Vagina (tissue), 2 donors: ENCODE data around the gene MFAP2.

Experiments used
- POLR2A ChIP-seq, 2 donors: fragments of 450-650 bp; IDR thresholded peaks; one replicate each; pipeline ENCODE4 v1.6.1; 2017; ENCODE audit warnings: antibody characterized with exemption in 2 of 2, mild to moderate bottlenecking in 2 of 2, moderate library complexity in 2 of 2
- POLR2AphosphoS5 ChIP-seq, 2 donors: sonication (generic); formaldehyde crosslinking; IDR thresholded peaks; one replicate each; pipeline ENCODE4 v1.9.0; 2017; ENCODE audit warnings: antibody characterized with exemption in 2 of 2, mild to moderate bottlenecking in 2 of 2, low read depth in 1 of 2; ENCODE audit not compliant: insufficient read depth in 1 of 2
- TF ChIP-seq, protein P1 (sequence below), 3 experiments: fragments of 450-650 bp in 2 of 3; fragments of 200-600 bp in 1 of 3; sonication (generic) in 1 of 3; IDR thresholded peaks; one replicate each; pipeline ENCODE4 v1.5.1; 2017 to 2019; ENCODE audit warnings: antibody characterized with exemption in 3 of 3, mild to moderate bottlenecking in 2 of 3, moderate library complexity in 2 of 3

- TF ChIP-seq POLR2AphosphoS5 (IDR thresholded peaks at IDR 0.05; ENCODE audit: insufficient read depth in 1 of 2, low read depth in 1 of 2), result no peak
- TF ChIP-seq, protein P1, sequence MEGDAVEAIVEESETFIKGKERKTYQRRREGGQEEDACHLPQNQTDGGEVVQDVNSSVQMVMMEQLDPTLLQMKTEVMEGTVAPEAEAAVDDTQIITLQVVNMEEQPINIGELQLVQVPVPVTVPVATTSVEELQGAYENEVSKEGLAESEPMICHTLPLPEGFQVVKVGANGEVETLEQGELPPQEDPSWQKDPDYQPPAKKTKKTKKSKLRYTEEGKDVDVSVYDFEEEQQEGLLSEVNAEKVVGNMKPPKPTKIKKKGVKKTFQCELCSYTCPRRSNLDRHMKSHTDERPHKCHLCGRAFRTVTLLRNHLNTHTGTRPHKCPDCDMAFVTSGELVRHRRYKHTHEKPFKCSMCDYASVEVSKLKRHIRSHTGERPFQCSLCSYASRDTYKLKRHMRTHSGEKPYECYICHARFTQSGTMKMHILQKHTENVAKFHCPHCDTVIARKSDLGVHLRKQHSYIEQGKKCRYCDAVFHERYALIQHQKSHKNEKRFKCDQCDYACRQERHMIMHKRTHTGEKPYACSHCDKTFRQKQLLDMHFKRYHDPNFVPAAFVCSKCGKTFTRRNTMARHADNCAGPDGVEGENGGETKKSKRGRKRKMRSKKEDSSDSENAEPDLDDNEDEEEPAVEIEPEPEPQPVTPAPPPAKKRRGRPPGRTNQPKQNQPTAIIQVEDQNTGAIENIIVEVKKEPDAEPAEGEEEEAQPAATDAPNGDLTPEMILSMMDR (IDR thresholded peaks at IDR 0.05), result no peak
- TF ChIP-seq POLR2A (IDR thresholded peaks at IDR 0.05), result no peak
These were observed 47.0 kb upstream of the MFAP2 start for GRCh38 chr1:17027403-17027802.
